ENCODE measurements around the gene KIAA0825.
"Not testable (repeated sequence)": the region's sequence is repeated elsewhere in the genome, so short reads cannot be mapped to it uniquely, and the experiment has no call there.

Gene KIAA0825

GRCh38 chr5:94361832-94362796 is 256.3 kb downstream of the KIAA0825 start:
- DNase-seq = no peak

GRCh38 chr5:94361161-94361560 is 257.2 kb downstream of the KIAA0825 start:
- DNase-seq = no peak

- DNase-seq = no peak
These were observed 257.8 kb downstream of the KIAA0825 start for GRCh38 chr5:94360382-94361130.

- no peak for DNase-seq
These were observed 258.5 kb downstream of the KIAA0825 start for GRCh38 chr5:94359880-94360279.

- DNase-seq = no peak
These were observed 262.6 kb downstream of the KIAA0825 start for GRCh38 chr5:94355811-94356210.

- not testable (repeated sequence) for DNase-seq
These were observed 263.4 kb downstream of the KIAA0825 start for GRCh38 chr5:94354837-94355485.

- no peak for DNase-seq
These were observed 264.8 kb downstream of the KIAA0825 start for GRCh38 chr5:94353605-94354004.

- no peak for DNase-seq
These were observed 271.3 kb downstream of the KIAA0825 start for GRCh38 chr5:94347130-94347529.

GRCh38 chr5:94345257-94345656 is 273.1 kb downstream of the KIAA0825 start:
- DNase-seq = no peak

- DNase-seq = no peak
These were observed 280.8 kb downstream of the KIAA0825 start for GRCh38 chr5:94337617-94338016.

- no peak for DNase-seq
These were observed 282.5 kb downstream of the KIAA0825 start for GRCh38 chr5:94335936-94336335.

- DNase-seq = no peak
These were observed 289.3 kb downstream of the KIAA0825 start for GRCh38 chr5:94329115-94329514.

GRCh38 chr5:94326586-94326985 is 291.8 kb downstream of the KIAA0825 start:
- no peak for DNase-seq

GRCh38 chr5:94316916-94317838 is 301.2 kb downstream of the KIAA0825 start:
- no peak for DNase-seq

- DNase-seq = peak; percentile 18
These were observed 303.8 kb downstream of the KIAA0825 start for GRCh38 chr5:94314460-94315131.

GRCh38 chr5:94313696-94314095 is 304.7 kb downstream of the KIAA0825 start:
- no peak for DNase-seq

GRCh38 chr5:94313188-94313587 is 305.2 kb downstream of the KIAA0825 start:
- DNase-seq = no peak

GRCh38 chr5:94312298-94312697 is 306.1 kb downstream of the KIAA0825 start:
- DNase-seq = no peak

GRCh38 chr5:94310833-94311232 is 307.6 kb downstream of the KIAA0825 start:
- no peak for DNase-seq

- DNase-seq = no peak
These were observed 309.3 kb downstream of the KIAA0825 start for GRCh38 chr5:94309141-94309540.

- no peak for DNase-seq
These were observed 310.0 kb downstream of the KIAA0825 start for GRCh38 chr5:94308442-94308841.

- DNase-seq = no peak
These were observed 314.3 kb downstream of the KIAA0825 start for GRCh38 chr5:94304146-94304545.

Data from midbrain (tissue), 1 donor.